WTC11 (cell line): ENCODE data around the gene NIT2. TPM values are rescaled to one million over a fixed set of nuclear protein-coding genes. Genes with fewer than 3 reads are reported as not detected.
A peak's percentile ranks its signal among the peaks of the same experiment; 100 is the strongest.

Source experiments
- ATAC-seq: fragments of 200-7000 bp; cut with Tn5 transposase; 2 replicates; pipeline ENCODE4 v1.10.0; 2021; ENCODE audit warnings: mild to moderate bottlenecking, moderate library complexity
- CTCF ChIA-PET: fragments of 300-600 bp; sonication (Branson Sonifier 250); formaldehyde crosslinking; loops from one replicate; lab custom pipeline; 2021; ENCODE audit warnings: antibody characterized with exemption; lab: Charles Lee
- POLR2A ChIA-PET: fragments of 350-600 bp; sonication (Branson Sonifier 250); formaldehyde crosslinking; loops from one replicate; lab custom pipeline; 2021; ENCODE audit warnings: antibody characterized with exemption; lab: Charles Lee
- DNase-seq: peaks from one replicate; pipeline ENCODE4 v3.0.0; 2021; ENCODE audit warnings: low spot score
- H3K27ac Mint-ChIP-seq: 2 replicates; pipeline ENCODE4 v1.8.0; 2021; ENCODE audit warnings: mixed read lengths
- H3K27me3 Mint-ChIP-seq: 2 replicates; pipeline ENCODE4 v1.8.0; 2021; ENCODE audit warnings: low read depth, mild to moderate bottlenecking, moderate library complexity, mixed read lengths
- H3K36me3 Mint-ChIP-seq: 2 replicates; pipeline ENCODE4 v1.8.0; 2021; ENCODE audit warnings: mixed read lengths
- H3K4me1 Mint-ChIP-seq: 2 replicates; pipeline ENCODE4 v1.8.0; 2022; ENCODE audit warnings: mixed read lengths
- H3K4me3 Mint-ChIP-seq: 2 replicates; pipeline ENCODE4 v1.8.0; 2021; ENCODE audit warnings: mild to moderate bottlenecking, moderate library complexity, mixed read lengths
- H3K9me3 Mint-ChIP-seq: 2 replicates; pipeline ENCODE4 v1.8.0; 2021; ENCODE audit warnings: mixed read lengths
- ATF1 ChIP-seq: sonication (generic); formaldehyde crosslinking; IDR thresholded peaks from 2 replicates; pipeline ENCODE4 v1.8.1; 2023; ENCODE audit warnings: mild to moderate bottlenecking, moderate library complexity, missing genetic modification reagents
- CBFB ChIP-seq: sonication (generic); formaldehyde crosslinking; IDR thresholded peaks from 2 replicates; pipeline ENCODE4 v1.8.1; 2022; ENCODE audit warnings: mild to moderate bottlenecking, low read depth, missing genetic modification reagents
- EMX1 ChIP-seq: fragments of 250-450 bp; sonication (Bioruptor Pico); IDR thresholded peaks from 2 replicates; pipeline ENCODE4 v1.8.0; 2021; ENCODE audit warnings: mild to moderate bottlenecking
- FOXJ3 ChIP-seq: sonication (generic); formaldehyde crosslinking; IDR thresholded peaks from 2 replicates; pipeline ENCODE4 v1.9.0; 2021; ENCODE audit warnings: missing genetic modification reagents, mild to moderate bottlenecking, borderline replicate concordance
- JUN ChIP-seq: sonication (generic); formaldehyde crosslinking; IDR thresholded peaks from 2 replicates; pipeline ENCODE4 v1.8.0; 2023; ENCODE audit warnings: mild to moderate bottlenecking, missing genetic modification reagents
- MLX ChIP-seq: sonication (generic); formaldehyde crosslinking; IDR thresholded peaks from 2 replicates; pipeline ENCODE4 v1.8.1; 2023; ENCODE audit warnings: mild to moderate bottlenecking, missing genetic modification reagents, moderate library complexity
- NR3C1 ChIP-seq: sonication (generic); formaldehyde crosslinking; conservative IDR thresholded peaks from 2 replicates; pipeline ENCODE4 v1.8.1; 2023; ENCODE audit warnings: low read depth, mild to moderate bottlenecking, missing genetic modification reagents
- PRRX2 ChIP-seq: fragments of 250-450 bp; sonication (Bioruptor Pico); IDR thresholded peaks from 2 replicates; pipeline ENCODE4 v1.8.0; 2021; ENCODE audit warnings: mild to moderate bottlenecking
- TEAD1 ChIP-seq: sonication (generic); formaldehyde crosslinking; IDR thresholded peaks from 2 replicates; pipeline ENCODE4 v1.8.0; 2022; ENCODE audit warnings: mild to moderate bottlenecking, missing genetic modification reagents
- ZNF121 ChIP-seq: sonication (generic); formaldehyde crosslinking; IDR thresholded peaks from 2 replicates; pipeline ENCODE4 v1.8.0; 2023; ENCODE audit warnings: missing genetic modification reagents
- ZNF138 ChIP-seq: sonication (generic); formaldehyde crosslinking; conservative IDR thresholded peaks from 2 replicates; pipeline ENCODE4 v1.8.1; 2022; ENCODE audit warnings: mild to moderate bottlenecking, moderate library complexity, missing genetic modification reagents
- ZNF219 ChIP-seq: sonication (generic); formaldehyde crosslinking; IDR thresholded peaks from 2 replicates; pipeline ENCODE4 v1.8.0; 2023; ENCODE audit warnings: missing genetic modification reagents, mild to moderate bottlenecking, borderline replicate concordance
- ZNF423 ChIP-seq: fragments of 250-450 bp; sonication (Bioruptor Pico); IDR thresholded peaks from 2 replicates; pipeline ENCODE4 v2.1.2; 2022; ENCODE audit warnings: mild to moderate bottlenecking, moderate library complexity
- ZNF425 ChIP-seq: fragments of 250-450 bp; sonication (Bioruptor Pico); conservative IDR thresholded peaks from 2 replicates; pipeline ENCODE4 v1.9.0; 2021; ENCODE audit warnings: mild to moderate bottlenecking
- ZNF671 ChIP-seq: fragments of 250-450 bp; sonication (Bioruptor Pico); IDR thresholded peaks from 2 replicates; pipeline ENCODE4 v1.8.0; 2021; ENCODE audit warnings: mild to moderate bottlenecking
- total RNA-seq: library from RNA; stranded (reverse); gene quantifications from 3 replicates; pipeline ENCODE4 v1.2.3, GENCODE V29; 2021
- TF ChIP-seq, protein P1 (sequence below): sonication (generic); formaldehyde crosslinking; IDR thresholded peaks from 2 replicates; pipeline ENCODE4 v1.8.1; 2022; ENCODE audit warnings: mild to moderate bottlenecking, missing genetic modification reagents, moderate library complexity, borderline replicate concordance
- TF ChIP-seq, protein P2 (sequence below): fragments of 250-450 bp; sonication (Bioruptor Pico); IDR thresholded peaks from 2 replicates; pipeline ENCODE4 v2.1.2; 2022; ENCODE audit warnings: mild to moderate bottlenecking, moderate library complexity
- TF ChIP-seq, protein P3 (sequence below): sonication (generic); formaldehyde crosslinking; IDR thresholded peaks from 2 replicates; pipeline ENCODE4 v1.8.0; 2022; ENCODE audit warnings: mild to moderate bottlenecking, missing genetic modification reagents
- TF ChIP-seq, protein P4 (sequence below): sonication (generic); formaldehyde crosslinking; IDR thresholded peaks from 2 replicates; pipeline ENCODE4 v1.8.1; 2023; ENCODE audit warnings: mild to moderate bottlenecking, missing genetic modification reagents, moderate library complexity
- TF ChIP-seq, protein P5 (sequence below): sonication (generic); formaldehyde crosslinking; IDR thresholded peaks from 2 replicates; pipeline ENCODE4 v1.8.1; 2023; ENCODE audit warnings: mild to moderate bottlenecking, missing genetic modification reagents

The NIT2 gene
- total RNA-seq, 1 experiment from 2014 or later = 27.3 TPM

GRCh38 chr3:100359035-100359434 lies 24.5 kb downstream of the NIT2 start:
- no peak for DNase-seq
- ChIA-PET CTCF (interaction anchor here (1.3 kb wide), 1 partner anchor 134 kb away, joined by 3 read pairs; the partner anchor contains the start of gene TMEM45A), POLR2A (no interaction called here)
- no peak for ATAC-seq
- Mint-ChIP-seq H3K27ac (0 out of 2 replicates have a peak overlapping the region, but pooled peaks have one; percentile 54), H3K36me3 (peaks cover 27% of the 10 kb centered on the region), H3K4me1 (no peaks in the 10 kb centered on the region), H3K9me3 (peaks cover 9% of the 10 kb centered on the region), H3K27me3 (no peaks in the 10 kb centered on the region), H3K4me3 (no peak overlapping the region)
- TF ChIP-seq NR3C1 (CRISPR knock-in tag) (no peak), CBFB (CRISPR knock-in tag) (no peak), TEAD1 (CRISPR knock-in tag) (no peak), JUN (CRISPR knock-in tag) (no peak), ZNF219 (CRISPR knock-in tag) (no peak), ZNF121 (CRISPR knock-in tag) (no peak), EMX1 (CRISPR knock-in tag) (no peak), ZNF423 (no peak), MLX (no peak), FOXJ3 (CRISPR knock-in tag) (no peak), ZNF138 (no peak), ZNF425 (CRISPR knock-in tag) (no peak), ZNF671 (CRISPR knock-in tag) (no peak), PRRX2 (CRISPR knock-in tag) (no peak), ATF1 (CRISPR knock-in tag) (no peak)
- TF ChIP-seq, protein P1, sequence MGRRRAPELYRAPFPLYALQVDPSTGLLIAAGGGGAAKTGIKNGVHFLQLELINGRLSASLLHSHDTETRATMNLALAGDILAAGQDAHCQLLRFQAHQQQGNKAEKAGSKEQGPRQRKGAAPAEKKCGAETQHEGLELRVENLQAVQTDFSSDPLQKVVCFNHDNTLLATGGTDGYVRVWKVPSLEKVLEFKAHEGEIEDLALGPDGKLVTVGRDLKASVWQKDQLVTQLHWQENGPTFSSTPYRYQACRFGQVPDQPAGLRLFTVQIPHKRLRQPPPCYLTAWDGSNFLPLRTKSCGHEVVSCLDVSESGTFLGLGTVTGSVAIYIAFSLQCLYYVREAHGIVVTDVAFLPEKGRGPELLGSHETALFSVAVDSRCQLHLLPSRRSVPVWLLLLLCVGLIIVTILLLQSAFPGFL = no peak
- TF ChIP-seq, protein P2, sequence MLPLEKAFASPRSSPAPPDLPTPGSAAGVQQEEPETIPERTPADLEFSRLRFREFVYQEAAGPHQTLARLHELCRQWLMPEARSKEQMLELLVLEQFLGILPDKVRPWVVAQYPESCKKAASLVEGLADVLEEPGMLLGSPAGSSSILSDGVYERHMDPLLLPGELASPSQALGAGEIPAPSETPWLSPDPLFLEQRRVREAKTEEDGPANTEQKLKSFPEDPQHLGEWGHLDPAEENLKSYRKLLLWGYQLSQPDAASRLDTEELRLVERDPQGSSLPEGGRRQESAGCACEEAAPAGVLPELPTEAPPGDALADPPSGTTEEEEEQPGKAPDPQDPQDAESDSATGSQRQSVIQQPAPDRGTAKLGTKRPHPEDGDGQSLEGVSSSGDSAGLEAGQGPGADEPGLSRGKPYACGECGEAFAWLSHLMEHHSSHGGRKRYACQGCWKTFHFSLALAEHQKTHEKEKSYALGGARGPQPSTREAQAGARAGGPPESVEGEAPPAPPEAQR (CRISPR knock-in tag) = no peak
- TF ChIP-seq, protein P3, sequence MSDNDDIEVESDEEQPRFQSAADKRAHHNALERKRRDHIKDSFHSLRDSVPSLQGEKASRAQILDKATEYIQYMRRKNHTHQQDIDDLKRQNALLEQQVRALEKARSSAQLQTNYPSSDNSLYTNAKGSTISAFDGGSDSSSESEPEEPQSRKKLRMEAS (CRISPR knock-in tag) = no peak
- TF ChIP-seq, protein P4, sequence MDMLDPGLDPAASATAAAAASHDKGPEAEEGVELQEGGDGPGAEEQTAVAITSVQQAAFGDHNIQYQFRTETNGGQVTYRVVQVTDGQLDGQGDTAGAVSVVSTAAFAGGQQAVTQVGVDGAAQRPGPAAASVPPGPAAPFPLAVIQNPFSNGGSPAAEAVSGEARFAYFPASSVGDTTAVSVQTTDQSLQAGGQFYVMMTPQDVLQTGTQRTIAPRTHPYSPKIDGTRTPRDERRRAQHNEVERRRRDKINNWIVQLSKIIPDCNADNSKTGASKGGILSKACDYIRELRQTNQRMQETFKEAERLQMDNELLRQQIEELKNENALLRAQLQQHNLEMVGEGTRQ (CRISPR knock-in tag) = no peak
- TF ChIP-seq, protein P5, sequence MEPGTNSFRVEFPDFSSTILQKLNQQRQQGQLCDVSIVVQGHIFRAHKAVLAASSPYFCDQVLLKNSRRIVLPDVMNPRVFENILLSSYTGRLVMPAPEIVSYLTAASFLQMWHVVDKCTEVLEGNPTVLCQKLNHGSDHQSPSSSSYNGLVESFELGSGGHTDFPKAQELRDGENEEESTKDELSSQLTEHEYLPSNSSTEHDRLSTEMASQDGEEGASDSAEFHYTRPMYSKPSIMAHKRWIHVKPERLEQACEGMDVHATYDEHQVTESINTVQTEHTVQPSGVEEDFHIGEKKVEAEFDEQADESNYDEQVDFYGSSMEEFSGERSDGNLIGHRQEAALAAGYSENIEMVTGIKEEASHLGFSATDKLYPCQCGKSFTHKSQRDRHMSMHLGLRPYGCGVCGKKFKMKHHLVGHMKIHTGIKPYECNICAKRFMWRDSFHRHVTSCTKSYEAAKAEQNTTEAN (CRISPR knock-in tag) = no peak
